Fibroblast of skin of back (primary cell): ENCODE data around the gene LIN7B.
"Not testable (repeated sequence)": the region's sequence is repeated elsewhere in the genome, so short reads cannot be mapped to it uniquely, and the experiment has no call there.

ENCODE experiments used
- DNase-seq: peaks from one replicate; pipeline ENCODE4 v3.0.0-alpha.2; 2013

LIN7B gene

DNA sequence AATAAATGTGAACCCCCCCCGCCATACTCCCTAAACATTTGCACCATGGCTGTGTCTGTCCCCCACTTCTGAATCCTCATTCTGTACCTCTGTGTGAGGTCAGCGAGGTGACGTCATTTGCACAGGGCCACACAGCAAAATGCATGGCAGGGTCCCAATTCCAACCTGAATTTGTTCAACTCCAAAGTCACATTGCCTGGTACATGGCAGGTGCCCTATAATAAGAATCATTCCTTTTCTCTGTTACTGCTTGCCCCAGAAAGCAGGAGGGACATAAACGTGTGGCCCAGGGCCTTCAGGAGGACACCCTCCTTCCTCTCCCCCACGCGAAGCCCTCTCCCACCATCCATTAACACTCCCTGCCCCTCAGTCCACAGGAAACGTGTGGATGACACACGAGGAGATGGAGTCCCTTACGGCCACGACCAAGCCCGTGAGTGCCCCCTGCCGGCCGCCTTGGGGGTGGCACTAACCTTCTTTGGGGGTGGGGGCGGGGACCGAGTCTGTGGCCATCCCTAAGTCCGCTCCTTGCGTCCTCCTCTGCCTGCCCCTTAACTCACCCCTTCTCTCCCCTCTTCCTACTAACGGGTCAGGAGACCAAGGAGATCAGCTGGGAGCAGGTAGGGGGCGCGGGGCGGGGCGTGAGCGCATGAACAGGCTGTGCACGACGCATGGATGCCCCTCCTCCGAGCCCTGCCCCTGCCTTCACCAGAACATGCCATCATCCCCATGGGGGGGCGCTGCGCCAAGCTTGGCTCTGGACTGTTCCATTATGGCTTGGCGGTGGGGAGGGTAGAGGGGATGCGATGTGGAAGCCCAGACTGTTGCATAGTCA lies 31.6 kb downstream of the LIN7B start:
- peak; percentile 80 for DNase-seq

DNA sequence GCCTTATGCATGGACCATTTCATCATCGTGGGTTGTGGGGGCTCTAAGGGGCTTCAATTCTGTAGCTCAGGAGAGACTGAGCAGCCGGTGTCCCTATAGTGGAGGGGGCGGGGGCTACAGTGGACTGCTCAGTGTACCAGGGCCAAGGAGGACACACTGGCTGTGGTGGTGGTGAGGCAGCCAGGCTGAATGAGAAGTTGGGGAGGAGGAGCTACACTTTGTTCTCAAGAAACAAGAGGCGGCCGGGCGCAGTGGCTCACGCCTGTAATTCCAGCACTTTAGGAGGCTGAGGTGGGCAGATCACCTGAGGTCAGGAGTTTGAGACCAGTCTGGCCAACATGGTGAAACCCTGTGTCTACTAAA lies 32.2 kb downstream of the LIN7B start:
- DNase-seq: not testable (repeated sequence)

DNA sequence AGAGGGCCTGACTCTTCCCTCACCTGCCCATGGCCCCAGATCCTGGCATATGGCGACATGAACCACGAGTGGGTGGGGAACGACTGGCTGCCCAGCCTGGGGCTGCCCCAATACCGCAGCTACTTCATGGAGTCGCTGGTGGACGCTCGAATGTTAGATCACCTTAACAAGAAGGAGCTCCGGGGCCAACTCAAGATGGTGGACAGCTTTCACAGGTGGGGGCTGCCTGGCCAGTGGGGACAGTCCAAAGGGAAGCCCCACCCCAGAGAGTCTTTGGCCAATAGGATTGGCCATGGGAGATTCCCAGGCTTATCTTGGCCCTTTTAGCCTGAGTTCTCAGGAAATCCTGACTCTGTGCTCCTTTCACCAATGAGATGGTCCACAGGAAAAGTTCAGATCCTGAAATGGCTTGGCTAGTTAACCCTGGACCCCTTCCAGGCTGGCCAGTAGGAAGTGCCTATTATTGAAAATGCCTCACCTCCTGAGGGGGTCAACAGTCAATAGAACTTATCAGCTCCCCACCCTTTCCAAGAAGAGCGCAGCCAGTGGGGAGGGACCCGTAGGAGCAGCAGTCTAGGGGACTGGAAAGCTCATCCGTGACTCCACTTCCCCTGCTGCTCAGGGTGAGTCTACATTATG lies 34.0 kb downstream of the LIN7B start:
- DNase-seq: no peak

DNA sequence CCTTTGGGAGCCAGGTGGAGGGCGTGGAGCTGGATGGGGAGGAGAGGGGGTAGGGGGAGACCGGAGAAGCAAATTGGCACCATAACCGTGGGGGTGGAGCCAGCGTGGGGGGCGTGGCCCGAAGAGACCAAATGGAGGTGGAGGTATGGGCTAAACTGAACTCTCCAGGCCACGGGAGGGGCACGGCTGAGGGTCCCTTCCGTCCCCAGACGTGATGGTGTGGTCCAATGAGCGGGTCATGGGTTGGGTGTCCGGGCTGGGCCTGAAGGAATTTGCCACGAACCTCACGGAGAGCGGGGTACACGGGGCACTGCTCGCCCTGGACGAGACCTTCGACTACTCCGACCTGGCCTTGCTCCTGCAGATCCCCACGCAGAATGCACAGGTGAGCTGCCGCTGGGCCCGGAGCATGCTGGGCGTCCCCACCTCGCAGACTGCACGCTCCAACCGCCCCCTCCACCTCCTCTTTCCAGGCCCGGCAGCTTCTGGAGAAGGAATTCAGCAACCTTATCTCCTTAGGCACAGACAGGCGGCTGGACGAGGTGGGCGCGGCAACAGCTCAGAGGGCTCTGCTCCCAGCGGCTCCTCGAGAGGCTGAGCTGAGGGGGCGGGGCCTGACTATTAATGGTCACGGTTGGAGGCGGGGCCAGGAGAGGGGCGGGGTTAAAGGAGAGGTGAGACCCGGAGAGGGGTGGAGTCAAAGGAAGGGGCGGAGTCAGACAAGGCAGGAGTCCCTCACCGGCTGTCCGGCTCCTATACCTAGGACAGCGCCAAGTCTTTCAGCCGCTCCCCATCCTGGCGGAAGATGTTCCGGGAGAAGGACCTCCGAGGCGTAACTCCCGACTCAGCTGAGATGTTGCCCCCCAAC lies 34.8 kb downstream of the LIN7B start:
- DNase-seq: peak; percentile 93

DNA sequence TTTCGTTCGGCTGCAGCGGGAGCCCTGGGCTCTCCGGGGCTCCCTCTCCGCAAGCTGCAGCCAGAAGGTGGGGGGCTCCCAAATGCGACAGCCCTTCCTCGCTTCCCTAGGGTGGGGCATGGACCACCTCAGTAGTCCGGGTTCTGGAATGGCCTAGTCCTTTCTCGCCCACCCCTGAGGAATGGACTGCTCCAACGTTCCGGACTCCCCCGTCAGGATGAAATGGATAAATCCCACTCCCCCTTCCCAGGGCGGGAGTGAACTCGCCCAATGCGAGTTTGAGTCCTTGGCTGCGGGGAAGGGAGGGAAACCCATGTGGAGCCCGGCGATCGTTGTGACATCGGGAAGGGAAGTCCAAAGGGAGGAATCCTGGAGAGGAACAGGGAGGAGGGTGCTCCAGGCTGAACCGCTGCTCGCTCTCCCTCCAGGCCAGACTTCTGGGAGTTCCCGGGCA lies 35.5 kb downstream of the LIN7B start:
- peak; percentile 90 for DNase-seq

DNA sequence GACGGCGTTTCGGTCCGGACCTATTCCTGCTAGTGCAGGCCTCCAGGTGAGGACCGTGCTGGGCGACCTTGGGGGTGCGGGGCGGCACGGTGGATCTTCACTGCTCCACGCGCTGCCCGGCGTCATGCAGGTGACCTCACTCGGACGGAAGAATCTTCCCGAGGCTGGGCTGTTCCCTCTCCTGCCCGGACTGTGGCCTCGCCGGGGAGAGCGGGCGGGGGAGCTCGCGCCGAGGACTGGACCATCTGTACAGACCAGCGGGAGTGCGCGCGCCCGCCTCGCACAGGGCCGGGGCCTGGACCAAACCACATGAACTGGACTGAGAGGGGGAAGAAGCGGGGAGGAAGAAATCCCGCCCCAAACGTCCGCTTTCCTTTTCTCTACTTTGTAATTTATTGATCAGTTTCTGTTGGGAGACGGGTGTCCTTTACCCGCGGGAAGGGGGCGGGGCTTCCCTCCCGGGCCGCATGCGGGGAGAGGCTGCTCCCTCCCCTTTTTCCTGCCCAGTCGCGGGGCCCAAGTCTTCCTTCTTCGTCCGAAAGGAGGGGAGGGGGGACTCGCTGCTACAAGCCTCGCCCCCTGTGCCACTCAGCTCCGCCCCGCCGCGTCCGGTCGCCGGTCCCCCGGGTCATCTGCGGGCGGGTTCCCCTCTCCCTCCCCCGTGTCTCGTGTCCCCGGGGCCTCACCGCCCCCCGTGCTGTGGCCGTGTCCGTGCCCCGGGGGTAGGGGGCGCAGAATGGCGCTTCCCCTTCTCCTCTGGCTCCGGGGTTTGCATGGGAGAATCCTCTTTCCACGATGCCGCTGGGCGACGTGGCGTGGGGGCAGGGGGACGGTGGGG lies 36.2 kb downstream of the LIN7B start:
- peak; percentile 85 for DNase-seq

DNA sequence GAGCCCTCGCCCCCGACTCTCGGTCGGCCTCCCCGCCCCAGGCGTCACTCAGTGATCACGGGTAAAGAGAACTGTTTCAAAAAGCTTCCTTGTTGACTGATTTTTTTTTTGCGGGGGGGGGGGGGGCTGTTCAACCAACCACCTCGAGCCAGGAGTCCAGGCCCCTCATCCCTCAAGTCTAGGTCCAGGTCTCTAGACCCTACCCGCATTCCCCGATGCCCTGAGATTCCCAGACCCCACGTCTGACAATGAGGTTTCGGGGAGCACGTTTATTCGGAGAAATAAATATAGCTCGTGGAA lies 36.7 kb downstream of the LIN7B start:
- DNase-seq: no peak

DNA sequence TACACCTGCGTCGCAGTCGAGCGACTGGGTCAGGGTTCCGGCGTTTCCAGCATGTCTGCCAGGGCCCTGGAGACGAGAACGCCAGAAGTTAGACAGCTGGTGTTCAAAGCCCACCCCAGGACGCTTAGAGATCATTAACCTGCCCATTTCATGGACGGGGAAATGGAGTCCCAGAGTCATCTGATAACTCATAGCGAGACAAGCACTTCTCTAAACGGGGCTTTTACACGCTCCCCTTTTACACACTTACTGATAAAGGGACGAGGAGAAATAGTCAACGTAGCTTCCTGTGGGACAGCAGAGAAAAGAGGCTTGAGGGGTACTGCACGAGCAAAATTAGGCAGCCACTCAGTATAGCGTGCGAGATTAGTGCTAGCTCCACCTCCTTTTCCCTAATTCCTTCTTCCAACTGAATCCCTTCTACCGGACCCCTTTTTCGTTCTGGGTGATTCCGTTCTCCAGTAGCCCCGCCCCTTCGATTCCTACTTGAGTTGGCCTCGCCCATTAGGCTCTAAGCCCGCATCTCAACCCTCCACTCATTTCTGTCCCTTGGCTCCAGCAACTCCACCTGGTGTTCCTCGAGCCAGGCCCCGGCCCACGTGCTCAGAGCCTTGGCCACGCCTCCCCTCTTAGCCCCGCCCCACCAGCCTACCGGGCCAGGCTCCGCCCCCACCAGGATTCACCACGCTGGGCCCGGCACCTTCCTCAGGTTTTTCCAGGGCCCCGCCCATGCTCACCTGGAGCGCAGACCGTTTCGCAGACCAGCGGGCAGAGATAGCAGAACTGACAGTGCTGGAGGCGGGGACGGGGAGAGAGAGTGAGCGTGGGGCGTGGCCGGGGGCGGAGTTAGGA lies 37.3 kb downstream of the LIN7B start:
- no peak for DNase-seq

DNA sequence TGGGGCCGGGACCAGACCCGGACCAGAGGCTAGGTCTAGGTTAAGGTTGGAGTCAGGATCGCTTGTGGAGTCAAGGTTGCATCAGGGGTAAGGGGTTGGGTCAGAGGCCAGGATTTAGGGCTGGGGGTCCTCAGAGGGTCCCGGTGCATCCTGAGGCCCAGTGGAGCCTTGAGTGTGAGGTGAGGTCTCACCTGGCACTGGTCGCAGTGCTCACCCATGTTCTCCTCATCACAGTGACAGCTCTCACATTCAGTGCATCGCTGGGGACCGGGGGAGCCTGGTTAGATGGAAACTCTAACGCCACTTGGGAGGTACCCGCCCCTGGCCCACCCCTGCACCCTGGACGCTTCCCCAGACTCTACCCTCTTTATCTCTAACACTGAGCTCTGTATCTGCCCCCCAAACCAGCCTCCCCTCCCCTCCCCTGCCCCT lies 38.0 kb downstream of the LIN7B start:
- DNase-seq: no peak

DNA sequence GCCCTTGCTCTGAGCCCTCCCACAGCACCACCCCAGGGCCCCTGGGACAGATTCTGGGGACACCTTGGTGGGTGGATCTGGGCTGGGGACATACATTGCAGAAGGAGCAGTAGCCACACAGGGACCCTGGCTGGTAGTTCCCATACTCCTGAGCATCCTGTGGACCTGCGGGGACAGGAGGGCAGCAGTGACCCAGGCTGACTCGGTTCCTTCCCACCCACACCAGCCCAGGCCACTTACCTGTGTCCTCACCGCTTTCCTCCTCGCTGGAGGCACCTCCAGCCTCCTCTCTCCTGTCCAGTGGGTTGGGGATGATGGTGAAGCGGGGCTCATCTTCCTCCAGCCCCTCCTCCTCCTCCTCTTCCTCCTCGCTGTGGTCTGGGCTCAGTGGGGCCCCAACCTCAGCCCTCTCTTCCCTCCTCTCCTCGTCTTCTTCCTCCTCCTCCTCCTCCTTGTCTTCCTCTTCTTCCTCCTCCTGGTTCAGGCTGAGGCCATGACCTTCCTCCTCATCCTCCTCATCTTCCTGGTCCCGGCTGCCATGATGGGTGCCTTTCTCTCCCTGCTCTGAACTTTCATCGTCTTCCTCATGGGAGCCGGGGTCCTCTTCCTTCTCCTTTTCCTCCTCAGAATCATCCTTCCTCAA lies 39.1 kb downstream of the LIN7B start:
- DNase-seq: no peak

DNA sequence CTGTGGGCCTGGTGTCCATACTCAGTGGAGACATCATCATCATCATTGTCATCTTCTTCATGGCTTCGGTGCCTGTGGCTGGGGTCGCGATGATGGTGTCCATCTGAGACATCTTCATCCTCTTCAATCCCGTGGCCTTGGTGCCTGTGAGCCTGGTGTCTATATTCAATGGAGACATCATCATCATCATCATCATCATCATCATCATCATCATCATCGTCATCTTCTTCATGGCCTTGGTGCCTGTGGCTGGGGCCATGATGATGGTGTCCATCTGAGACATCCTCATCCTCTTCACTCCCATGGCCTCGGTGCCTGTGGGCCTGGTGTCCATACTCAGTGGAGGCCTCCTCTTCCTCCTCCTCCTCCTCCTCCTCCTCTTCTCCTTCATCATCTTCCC lies 40.1 kb downstream of the LIN7B start:
- DNase-seq: no peak

DNA sequence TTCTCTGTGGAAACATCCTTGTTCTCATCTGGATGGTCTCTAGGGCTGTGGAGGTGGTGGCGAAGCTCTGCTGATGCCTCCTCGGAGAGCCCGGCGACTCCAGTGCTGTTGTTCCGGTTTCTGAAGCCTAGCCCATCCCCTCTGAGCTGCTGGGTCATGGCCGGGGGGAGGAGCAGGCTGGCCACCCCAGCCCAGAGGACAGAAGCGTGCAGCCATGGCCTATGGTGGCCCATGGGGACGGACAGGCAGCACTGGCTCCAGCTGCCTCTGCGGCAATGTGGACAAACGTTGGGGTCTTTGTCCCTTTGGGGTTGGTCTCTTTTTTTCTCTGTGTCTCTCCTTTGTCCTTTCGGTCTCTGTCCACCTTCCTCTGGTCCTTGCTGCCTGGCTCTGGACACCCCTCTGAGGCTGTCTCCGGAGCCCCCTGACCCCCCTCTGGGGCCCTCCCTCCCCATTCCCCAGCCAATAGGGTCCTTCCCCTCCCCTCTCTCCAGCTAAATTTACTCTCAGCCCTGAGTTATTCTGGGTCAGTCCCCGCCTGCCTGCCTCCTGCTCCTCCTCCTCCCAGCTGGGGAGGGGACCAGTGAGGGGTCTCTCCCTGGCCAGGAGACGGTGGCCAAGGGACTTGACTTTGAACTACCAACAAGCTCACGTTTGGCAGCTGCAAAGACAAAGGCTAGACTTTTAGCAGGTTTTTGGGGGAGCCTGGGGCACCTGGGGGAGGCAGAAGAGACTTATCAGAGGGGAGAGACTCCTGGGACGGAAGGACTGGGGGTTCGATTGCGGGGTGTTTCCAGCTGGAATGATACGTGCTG lies 41.0 kb downstream of the LIN7B start, which contains the start of gene HRC:
Gene HRC (minus strand): TSS at position 392 of the 815 bp plus-strand sequence. CDS start 159 bp downstream, at position 233.
- no peak for DNase-seq

DNA sequence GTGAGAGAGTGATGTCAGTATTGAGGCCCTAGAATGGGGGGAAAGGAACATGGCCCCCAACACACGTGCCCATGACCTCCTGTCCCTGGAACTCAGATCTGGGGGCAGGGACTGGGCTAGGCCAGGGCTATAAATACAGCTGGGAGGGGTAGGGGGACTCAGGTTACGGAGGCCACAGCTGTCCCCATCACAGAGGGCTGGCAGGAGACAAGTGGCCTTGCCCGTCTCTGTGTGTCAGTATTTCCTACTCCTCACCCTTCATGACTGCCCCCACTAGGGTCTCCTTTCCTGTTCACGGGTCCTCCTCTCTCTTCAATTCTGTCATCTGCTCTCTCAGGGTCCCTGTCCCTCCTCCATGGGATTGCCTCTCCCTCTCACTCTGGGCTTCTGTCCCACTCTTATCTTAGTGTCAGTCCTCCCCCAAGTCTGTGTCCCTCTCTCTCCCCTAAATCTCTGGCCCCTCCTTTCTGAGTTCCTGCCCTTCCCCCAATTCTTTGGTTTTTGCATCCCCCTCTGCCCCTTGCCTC lies 41.7 kb downstream of the LIN7B start:
- DNase-seq: no peak

DNA sequence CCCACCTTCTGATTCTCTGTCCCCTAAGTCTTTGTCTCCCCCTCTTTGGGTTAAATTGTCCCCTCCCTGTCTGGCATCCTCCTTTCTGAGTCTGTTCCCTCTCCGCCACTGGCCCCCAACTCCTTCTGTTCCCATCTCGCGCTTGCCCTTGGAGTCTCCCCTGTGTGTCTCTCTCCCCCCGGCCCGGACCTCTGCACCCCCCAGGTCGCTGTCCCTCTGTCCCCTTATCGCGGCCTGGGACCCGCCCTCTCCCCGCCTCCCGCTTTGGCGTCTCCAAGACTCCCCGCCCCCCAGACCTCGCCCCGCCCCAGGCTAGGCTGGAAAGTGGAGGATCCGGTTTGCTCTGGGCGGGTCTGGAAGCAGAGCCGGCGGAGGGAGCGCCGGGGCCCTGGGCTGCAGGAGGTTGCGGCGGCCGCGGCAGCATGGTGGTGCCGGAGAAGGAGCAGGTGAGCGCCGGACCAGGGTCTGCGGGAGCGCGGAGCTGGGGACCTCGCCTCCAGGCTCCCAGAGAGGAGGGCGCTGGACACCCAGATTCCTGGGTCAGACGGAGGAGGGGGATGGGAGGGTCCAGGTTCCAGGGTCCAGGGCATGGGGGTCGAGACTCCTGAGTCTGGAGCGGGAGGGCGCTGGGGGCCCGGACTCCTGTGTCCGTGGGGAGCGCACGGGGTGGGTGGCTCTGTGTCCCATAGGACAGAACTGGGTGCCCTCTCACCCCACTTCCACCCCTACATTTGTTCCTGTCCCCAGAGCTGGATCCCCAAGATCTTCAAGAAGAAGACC lies 43.5 kb downstream of the LIN7B start, which contains the start of gene TRPM4:
Gene TRPM4 (plus strand): TSS at position 348 of the 780 bp plus-strand sequence. CDS start 75 bp downstream, at position 423.
- DNase-seq: peak; percentile 85

DNA sequence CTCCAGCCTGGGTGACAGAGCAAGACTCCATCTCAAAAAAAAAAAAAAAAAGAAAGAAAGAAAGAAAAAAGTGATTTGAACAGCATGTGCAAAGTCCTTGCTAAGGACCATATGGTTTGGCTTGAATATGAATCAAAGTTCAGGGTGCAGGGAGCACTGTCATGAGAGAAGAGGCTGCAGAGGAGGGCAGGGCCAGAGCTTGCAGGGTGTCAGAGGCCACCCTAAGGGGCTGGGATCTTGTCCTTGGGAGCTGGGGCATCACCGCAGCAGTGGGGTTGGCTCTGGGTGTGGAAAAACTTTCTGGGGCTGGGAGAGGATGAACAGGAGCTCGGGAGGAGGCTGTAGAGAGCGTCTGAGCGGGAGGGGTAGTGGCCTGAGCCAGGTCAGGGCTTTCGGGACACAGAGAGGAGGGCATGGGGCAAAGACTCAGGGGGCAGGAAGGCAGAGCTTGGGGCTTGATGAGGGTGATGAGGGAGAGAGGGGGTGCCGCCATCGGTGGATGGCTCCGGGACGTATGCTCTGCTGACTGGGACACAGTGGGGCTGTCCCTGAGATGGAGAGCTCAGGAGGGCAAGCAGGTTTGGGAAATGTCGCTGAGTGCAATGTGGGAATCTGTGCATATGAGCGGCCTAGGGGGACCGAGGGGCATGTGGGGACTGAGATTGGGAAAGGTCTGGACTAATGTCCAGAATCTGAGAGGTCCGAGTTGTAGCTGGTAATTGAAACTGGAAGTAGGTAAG lies 46.5 kb downstream of the LIN7B start:
- no peak for DNase-seq

DNA sequence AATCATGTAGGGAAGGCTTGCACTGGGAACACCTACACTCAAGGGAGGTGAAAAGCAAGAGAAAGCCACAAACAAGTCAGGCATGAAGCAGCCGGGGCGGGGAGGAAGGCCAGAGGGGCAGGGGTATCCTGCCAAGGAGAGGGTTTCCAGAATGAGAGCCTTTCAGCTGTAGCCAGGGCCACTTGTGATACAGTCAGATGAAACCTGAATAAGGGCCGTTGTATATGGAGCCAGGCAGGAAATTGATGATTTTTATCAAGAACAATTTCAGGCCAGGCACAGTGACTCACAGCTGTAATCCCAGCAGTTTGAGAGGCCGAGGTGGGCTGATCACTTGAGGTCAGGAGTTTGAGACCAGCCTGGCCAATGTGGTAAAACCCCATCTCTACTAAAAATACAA lies 47.8 kb downstream of the LIN7B start:
- DNase-seq: no peak

DNA sequence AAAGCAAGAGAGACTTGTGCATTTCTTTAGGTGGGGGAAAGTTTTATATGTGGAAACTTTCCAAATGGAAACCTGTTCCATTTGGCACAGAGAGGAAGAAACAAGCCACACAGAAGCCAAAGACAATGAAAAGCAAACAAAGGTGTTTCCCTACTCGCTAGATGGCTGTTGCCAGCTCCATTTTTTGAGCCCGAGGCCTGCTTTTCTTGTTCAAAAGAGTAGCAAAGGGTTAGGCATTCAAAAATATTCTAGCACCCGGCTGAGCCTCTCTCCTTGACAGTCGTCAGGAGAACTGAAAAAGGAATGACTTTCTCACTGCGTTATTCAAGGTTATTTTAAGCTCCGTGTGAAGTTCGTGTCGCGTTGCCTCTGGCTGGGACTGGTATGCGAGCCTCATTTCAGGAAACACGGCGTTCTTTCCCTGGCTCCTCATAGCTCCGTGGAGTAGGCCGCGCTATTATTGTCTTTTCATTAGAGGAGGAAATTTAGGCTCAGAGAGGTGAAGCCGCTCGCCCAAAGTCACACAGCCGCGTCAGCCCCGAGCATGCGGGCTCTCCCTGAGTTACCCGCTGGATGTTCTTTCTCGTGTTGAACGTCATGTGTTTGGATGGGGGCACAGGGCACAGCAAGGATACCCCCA lies 51.1 kb downstream of the LIN7B start:
- peak; percentile 56 for DNase-seq
